Measurements from ENCODE around the gene UGT2B10. TPM values are rescaled to one million over a fixed set of nuclear protein-coding genes. Genes with fewer than 3 reads are reported as not detected.
"Not testable (repeated sequence)": the region's sequence is repeated elsewhere in the genome, so short reads cannot be mapped to it uniquely, and the experiment has no call there.

Gene UGT2B10
- total RNA-seq, 4 donors from 2014 or later, result not detected

GRCh38 chr4:68797618-68798017 is 18.2 kb upstream of the UGT2B10 start:
- no peaks in the 10 kb centered on the region for H3K36me3 ChIP-seq
- TF ChIP-seq POLR2A (IDR thresholded peaks at IDR 0.05; ENCODE audit: low read depth) (no peak), EP300 (IDR thresholded peaks at IDR 0.05) (no peak), POLR2AphosphoS5 (IDR thresholded peaks at IDR 0.05) (no peak)
- TF ChIP-seq, protein P1, sequence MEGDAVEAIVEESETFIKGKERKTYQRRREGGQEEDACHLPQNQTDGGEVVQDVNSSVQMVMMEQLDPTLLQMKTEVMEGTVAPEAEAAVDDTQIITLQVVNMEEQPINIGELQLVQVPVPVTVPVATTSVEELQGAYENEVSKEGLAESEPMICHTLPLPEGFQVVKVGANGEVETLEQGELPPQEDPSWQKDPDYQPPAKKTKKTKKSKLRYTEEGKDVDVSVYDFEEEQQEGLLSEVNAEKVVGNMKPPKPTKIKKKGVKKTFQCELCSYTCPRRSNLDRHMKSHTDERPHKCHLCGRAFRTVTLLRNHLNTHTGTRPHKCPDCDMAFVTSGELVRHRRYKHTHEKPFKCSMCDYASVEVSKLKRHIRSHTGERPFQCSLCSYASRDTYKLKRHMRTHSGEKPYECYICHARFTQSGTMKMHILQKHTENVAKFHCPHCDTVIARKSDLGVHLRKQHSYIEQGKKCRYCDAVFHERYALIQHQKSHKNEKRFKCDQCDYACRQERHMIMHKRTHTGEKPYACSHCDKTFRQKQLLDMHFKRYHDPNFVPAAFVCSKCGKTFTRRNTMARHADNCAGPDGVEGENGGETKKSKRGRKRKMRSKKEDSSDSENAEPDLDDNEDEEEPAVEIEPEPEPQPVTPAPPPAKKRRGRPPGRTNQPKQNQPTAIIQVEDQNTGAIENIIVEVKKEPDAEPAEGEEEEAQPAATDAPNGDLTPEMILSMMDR (IDR thresholded peaks at IDR 0.05), result no peak
- no peaks in the 10 kb centered on the region for H3K27me3 ChIP-seq
- no peak for DNase-seq (ENCODE audit: extremely low spot score)
- 37% methylated on average over 3 of the region's 3 CpGs for WGBS
- intact Hi-C loops (cut with DNase I), result no loop called here
- no peaks in the 10 kb centered on the region for H3K4me1 ChIP-seq
- H3K4me3 ChIP-seq, result no peak overlapping the region
- H3K9me3 ChIP-seq, result no peaks in the 10 kb centered on the region
- H3K27ac ChIP-seq (replicated peaks in 1 of 4), result no peak overlapping the region

DNA sequence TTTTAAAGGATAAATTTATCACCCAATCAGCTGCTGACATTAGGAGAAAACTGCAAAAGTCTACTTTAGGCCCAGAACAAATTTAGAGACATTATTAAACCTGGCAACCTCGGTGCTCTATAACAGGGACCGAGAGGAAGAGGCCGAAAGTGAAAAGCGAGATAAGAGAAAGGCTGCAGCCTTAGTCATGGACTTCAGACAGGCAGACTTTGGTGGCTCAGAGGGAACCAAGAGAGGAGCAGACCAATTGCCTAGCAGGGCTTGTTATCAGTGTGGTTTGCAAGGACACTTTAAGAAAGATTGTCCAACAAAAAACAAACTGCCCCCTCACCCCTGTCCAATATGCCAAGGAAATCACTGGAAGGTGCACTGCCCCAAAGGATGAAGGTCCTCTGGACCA is 12.8 kb upstream of the UGT2B10 start:
- H3K9me3 ChIP-seq, result no peaks in the 10 kb centered on the region
- H3K4me3 ChIP-seq, result no peak overlapping the region
- DNase-seq (ENCODE audit: extremely low spot score), result no peak
- intact Hi-C loops (cut with DNase I), result no loop called here
- H3K4me1 ChIP-seq, result no peaks in the 10 kb centered on the region
- 94% methylated on average over 4 of the region's 4 CpGs for WGBS
- H3K27me3 ChIP-seq, result no peaks in the 10 kb centered on the region
- TF ChIP-seq POLR2A (IDR thresholded peaks at IDR 0.05; ENCODE audit: low read depth) (no peak), EP300 (IDR thresholded peaks at IDR 0.05) (no peak), POLR2AphosphoS5 (IDR thresholded peaks at IDR 0.05) (no peak)
- TF ChIP-seq, protein P1 (IDR thresholded peaks at IDR 0.05), result no peak
- no peak overlapping the region for H3K27ac ChIP-seq (replicated peaks in 1 of 4)
- H3K36me3 ChIP-seq, result no peaks in the 10 kb centered on the region

DNA sequence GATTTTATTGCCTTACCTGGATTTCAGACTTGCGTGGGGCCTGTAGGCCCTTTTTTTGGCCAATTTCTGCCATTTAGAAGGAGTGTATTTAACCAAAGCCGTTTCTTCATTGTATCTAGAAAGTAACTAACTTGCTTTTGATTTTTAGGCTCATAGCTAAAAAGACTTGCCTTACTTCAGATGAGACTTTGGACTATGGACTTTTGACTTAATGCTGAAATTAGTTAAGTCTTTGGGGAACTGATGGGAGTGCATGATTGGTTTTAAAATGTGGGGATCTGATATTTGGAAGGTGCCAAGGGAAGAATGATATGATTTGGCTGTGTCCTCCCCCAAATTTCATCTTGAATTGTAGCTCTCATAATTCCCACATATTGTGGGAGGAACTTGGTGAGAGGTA is 7.7 kb upstream of the UGT2B10 start:
- intact Hi-C loops (cut with DNase I), result no loop called here

GRCh38 chr4:68810919-68811318 is 4.9 kb upstream of the UGT2B10 start:
- no peak for DNase-seq (ENCODE audit: extremely low spot score)
- no peak overlapping the region for H3K27ac ChIP-seq (replicated peaks in 1 of 4)
- WGBS, result 68% methylated on average over 2 of the region's 2 CpGs
- no peak overlapping the region for H3K4me3 ChIP-seq
- no peaks in the 10 kb centered on the region for H3K36me3 ChIP-seq
- no peaks in the 10 kb centered on the region for H3K4me1 ChIP-seq
- intact Hi-C loops (cut with DNase I), result no loop called here
- no peaks in the 10 kb centered on the region for H3K27me3 ChIP-seq
- H3K9me3 ChIP-seq, result no peaks in the 10 kb centered on the region
- no peak for TF ChIP-seq POLR2A (IDR thresholded peaks at IDR 0.05; ENCODE audit: low read depth)

More for the DNA sequence above, 7.7 kb upstream of the UGT2B10 start:
- no peaks in the 10 kb centered on the region for H3K4me1 ChIP-seq
- DNase-seq (ENCODE audit: extremely low spot score), result no peak
- no peaks in the 10 kb centered on the region for H3K36me3 ChIP-seq
- no peak overlapping the region for H3K27ac ChIP-seq (replicated peaks in 1 of 4)
- H3K27me3 ChIP-seq, result no peaks in the 10 kb centered on the region
- WGBS, result 44% methylated on average over 2 of the region's 2 CpGs
- H3K4me3 ChIP-seq, result no peak overlapping the region
- H3K9me3 ChIP-seq, result no peaks in the 10 kb centered on the region
- TF ChIP-seq, protein P1 (IDR thresholded peaks at IDR 0.05), result no peak
- TF ChIP-seq POLR2AphosphoS5 (IDR thresholded peaks at IDR 0.05), result no peak
- TF ChIP-seq EP300 (IDR thresholded peaks at IDR 0.05), result no peak
- TF ChIP-seq POLR2A (IDR thresholded peaks at IDR 0.05; ENCODE audit: low read depth), result no peak

DNA sequence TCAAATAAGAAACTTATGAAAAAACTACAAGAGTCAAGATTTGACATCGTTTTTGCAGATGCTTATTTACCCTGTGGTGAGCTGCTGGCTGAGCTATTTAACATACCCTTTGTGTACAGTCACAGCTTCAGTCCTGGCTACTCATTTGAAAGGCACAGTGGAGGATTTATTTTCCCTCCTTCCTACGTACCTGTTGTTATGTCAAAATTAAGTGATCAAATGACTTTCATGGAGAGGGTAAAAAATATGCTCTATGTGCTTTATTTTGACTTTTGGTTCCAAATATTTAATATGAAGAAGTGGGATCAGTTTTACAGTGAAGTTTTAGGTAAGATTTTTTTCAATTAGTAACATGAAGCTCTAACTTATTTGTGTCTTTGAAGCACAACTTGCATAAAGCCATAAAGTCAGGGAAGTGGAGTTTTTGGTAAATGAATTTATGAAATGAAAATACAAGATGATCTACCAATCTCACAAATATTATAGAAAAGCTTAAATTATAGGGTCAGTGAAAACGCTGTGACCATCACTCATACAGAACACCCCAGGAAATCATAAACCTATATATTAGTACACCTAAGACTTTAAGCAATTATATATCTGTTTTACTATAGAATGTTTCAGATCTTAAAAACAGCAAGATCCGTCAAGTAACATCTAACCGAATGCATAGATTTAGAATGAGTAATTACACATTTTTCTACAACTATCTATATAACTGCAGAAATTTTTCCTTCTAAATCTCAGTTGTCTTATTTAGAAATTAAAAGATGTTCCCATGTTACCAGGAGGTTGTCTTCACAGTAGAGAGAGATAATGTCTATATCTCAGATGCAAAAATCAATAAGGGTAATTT is 844 bp downstream of the UGT2B10 start:
- intact Hi-C loops (cut with DNase I), result not testable (repeated sequence)

DNA sequence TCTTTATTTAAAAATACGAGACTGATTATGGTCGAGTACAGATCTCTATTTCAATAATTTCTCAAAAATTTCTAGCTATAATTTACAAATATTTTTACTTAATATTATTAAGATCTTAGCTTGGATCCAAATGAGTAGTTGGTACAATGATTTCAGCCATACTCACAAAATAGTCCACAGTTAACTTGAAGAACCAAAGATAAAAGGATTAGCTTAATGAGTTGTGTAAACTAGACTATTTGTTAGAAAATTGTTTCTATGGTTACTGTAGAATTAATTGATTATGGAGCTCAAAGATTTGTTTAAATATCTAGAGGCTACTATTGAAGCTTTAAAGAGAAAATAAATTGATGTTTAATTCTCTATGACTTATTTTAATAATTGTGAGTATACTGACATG is 1.6 kb downstream of the UGT2B10 start:
- no peaks in the 10 kb centered on the region for H3K9me3 ChIP-seq
- H3K36me3 ChIP-seq, result no peaks in the 10 kb centered on the region
- intact Hi-C loops (cut with DNase I), result no loop called here
- WGBS, result 78% methylated on average over 2 of the region's 2 CpGs
- TF ChIP-seq, protein P1 (IDR thresholded peaks at IDR 0.05), result no peak
- TF ChIP-seq POLR2AphosphoS5 (IDR thresholded peaks at IDR 0.05) (no peak), POLR2A (IDR thresholded peaks at IDR 0.05; ENCODE audit: low read depth) (no peak), EP300 (IDR thresholded peaks at IDR 0.05) (no peak)
- H3K4me3 ChIP-seq, result no peak overlapping the region
- H3K27ac ChIP-seq (replicated peaks in 1 of 4), result no peak overlapping the region
- H3K27me3 ChIP-seq, result no peaks in the 10 kb centered on the region
- H3K4me1 ChIP-seq, result no peaks in the 10 kb centered on the region
- no peak for DNase-seq (ENCODE audit: extremely low spot score)

More for the DNA sequence above, 844 bp downstream of the UGT2B10 start:
- not testable (repeated sequence) for H3K4me1 ChIP-seq; DNase-seq (ENCODE audit: extremely low spot score); H3K36me3 ChIP-seq; H3K4me3 ChIP-seq; H3K27ac ChIP-seq (replicated peaks in 1 of 4); H3K27me3 ChIP-seq; H3K9me3 ChIP-seq
- WGBS, result 61% methylated on average over 5 of the region's 5 CpGs

GRCh38 chr4:68818030-68818462 is 2.3 kb downstream of the UGT2B10 start:
- H3K4me3 ChIP-seq; H3K27me3 ChIP-seq; DNase-seq (ENCODE audit: extremely low spot score); H3K36me3 ChIP-seq; H3K9me3 ChIP-seq; H3K27ac ChIP-seq (replicated peaks in 1 of 4); H3K4me1 ChIP-seq; intact Hi-C loops (cut with DNase I): not testable (repeated sequence)
- 62% methylated on average over 3 of the region's 3 CpGs for WGBS
